Natural killer cell (primary cell): Measurements from ENCODE around the gene OR52A5. TPM values are rescaled to one million over a fixed set of nuclear protein-coding genes. Genes with fewer than 3 reads are reported as not detected.

ENCODE experiments used
- ATAC-seq, 3 donors: fragments of 150-1000 bp in 2 of 3; fragments of 200-7000 bp in 1 of 3; cut with Tn5 transposase; 1 replicate in 1 of 3; 2 replicates in 2 of 3; pipeline ENCODE4 v1.10.0; 2021; ENCODE audit warnings: mild to moderate bottlenecking in 2 of 3, moderate library complexity in 2 of 3
- DNase-seq, 2 donors: peaks; one replicate each; pipeline versions ENCODE4 v3.0.0 to v3.0.0-alpha.2; 2013 to 2021; ENCODE audit warnings: mixed read lengths in 1 of 2
- H3K27ac ChIP-seq: one replicate; pipeline ENCODE4 v1.5.1; 2013; ENCODE audit warnings: mild to moderate bottlenecking, low read length
- H3K27me3 ChIP-seq: one replicate; pipeline ENCODE4 v1.6.1; 2013; ENCODE audit warnings: low read length; ENCODE audit not compliant: control insufficient read depth, insufficient read depth
- H3K36me3 ChIP-seq: one replicate; pipeline ENCODE4 v1.6.1; 2013; ENCODE audit warnings: low read length; ENCODE audit not compliant: control insufficient read depth, insufficient read depth
- H3K4me1 ChIP-seq: one replicate; pipeline ENCODE4 v1.6.1; 2013; ENCODE audit warnings: low read length; ENCODE audit not compliant: control insufficient read depth, insufficient read depth
- H3K4me3 ChIP-seq: one replicate; pipeline ENCODE4 v1.5.1; 2013; ENCODE audit warnings: low read length
- H3K9me3 ChIP-seq: one replicate; pipeline ENCODE4 v1.6.1; 2013; ENCODE audit warnings: low read length; ENCODE audit not compliant: control insufficient read depth, insufficient read depth
- H3K27ac Mint-ChIP-seq, 2 donors: one replicate each; pipeline ENCODE4 v1.8.0; 2022; ENCODE audit warnings: mild to moderate bottlenecking in 2 of 2, mixed read lengths in 2 of 2, moderate library complexity in 1 of 2
- H3K27me3 Mint-ChIP-seq, 2 donors: one replicate each; pipeline ENCODE4 v1.8.0; 2022; ENCODE audit warnings: low read depth in 2 of 2, mixed read lengths in 2 of 2
- H3K36me3 Mint-ChIP-seq: one replicate; pipeline ENCODE4 v1.8.0; 2022; ENCODE audit warnings: mixed read lengths
- H3K4me1 Mint-ChIP-seq, 2 donors: one replicate each; pipeline ENCODE4 v1.8.0; 2022; ENCODE audit warnings: mixed read lengths in 2 of 2
- H3K4me3 Mint-ChIP-seq: one replicate; pipeline ENCODE4 v1.8.0; 2022; ENCODE audit warnings: mild to moderate bottlenecking, moderate library complexity, mixed read lengths
- H3K9me3 Mint-ChIP-seq, 2 donors: one replicate each; pipeline ENCODE4 v1.8.0; 2022; ENCODE audit warnings: mixed read lengths in 2 of 2
- WGBS: methylation state at CpG from one replicate; pipeline ENCODE4 v1.1.7; 2013; ENCODE audit warnings: missing lambda C conversion rate; ENCODE audit not compliant: insufficient coverage; 5-methylcytosine and 5-hydroxymethylcytosine counted together
- intact Hi-C: fragments of 100-400 bp; cut with micrococcal nuclease; formaldehyde crosslinking; loops from one replicate; pipeline ENCODE4 v1.14.2; 2022
- total RNA-seq, 4 donors: library from RNA; stranded (reverse); fragments of 120-200 nt in 1 of 4; gene quantifications; one replicate each; pipeline versions ENCODE4 v1.2.3 to v1.2.4, GENCODE V29; 2013 to 2022
- TF ChIP-seq, protein P1 (sequence below): fragments of 200-600 bp; IDR thresholded peaks from one replicate; pipeline ENCODE4 v1.8.0; 2022; ENCODE audit warnings: antibody characterized with exemption

The OR52A5 gene
- total RNA-seq, 3 donors from 2014 or later (not counting 1 experiment from before 2014, with no cell fraction given), result not detected

DNA sequence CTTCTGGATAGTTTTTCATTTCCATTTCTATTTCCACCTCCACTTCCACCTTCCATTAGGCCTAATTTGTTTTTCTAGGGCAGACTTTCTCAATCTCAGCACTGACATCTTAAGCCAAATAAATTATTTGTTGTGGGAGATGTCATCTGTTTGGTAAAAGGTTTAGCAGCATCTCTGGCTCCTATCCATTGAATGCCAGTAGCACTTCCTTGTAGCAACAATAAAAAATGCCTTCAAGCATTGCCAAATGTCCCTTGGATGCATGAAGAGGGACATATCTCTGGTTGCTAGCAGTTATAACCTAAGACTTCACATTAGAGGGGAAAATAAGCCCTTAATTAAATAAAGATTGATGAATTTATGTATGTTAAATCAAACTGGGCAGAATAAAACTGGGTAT lies 1.9 kb downstream of the OR52A5 start:
- H3K4me3 ChIP-seq, result no peak overlapping the region
- ATAC-seq (no peak), DNase-seq (no peak)
- H3K27ac Mint-ChIP-seq, result no peak overlapping the region
- no peaks in the 10 kb centered on the region for H3K36me3 Mint-ChIP-seq
- intact Hi-C loops, result no loop called here
- H3K9me3 Mint-ChIP-seq, result no peaks in the 10 kb centered on the region
- TF ChIP-seq, protein P1, sequence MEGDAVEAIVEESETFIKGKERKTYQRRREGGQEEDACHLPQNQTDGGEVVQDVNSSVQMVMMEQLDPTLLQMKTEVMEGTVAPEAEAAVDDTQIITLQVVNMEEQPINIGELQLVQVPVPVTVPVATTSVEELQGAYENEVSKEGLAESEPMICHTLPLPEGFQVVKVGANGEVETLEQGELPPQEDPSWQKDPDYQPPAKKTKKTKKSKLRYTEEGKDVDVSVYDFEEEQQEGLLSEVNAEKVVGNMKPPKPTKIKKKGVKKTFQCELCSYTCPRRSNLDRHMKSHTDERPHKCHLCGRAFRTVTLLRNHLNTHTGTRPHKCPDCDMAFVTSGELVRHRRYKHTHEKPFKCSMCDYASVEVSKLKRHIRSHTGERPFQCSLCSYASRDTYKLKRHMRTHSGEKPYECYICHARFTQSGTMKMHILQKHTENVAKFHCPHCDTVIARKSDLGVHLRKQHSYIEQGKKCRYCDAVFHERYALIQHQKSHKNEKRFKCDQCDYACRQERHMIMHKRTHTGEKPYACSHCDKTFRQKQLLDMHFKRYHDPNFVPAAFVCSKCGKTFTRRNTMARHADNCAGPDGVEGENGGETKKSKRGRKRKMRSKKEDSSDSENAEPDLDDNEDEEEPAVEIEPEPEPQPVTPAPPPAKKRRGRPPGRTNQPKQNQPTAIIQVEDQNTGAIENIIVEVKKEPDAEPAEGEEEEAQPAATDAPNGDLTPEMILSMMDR, result no peak
- no peaks in the 10 kb centered on the region for H3K36me3 ChIP-seq
- no peaks in the 10 kb centered on the region for H3K4me1 ChIP-seq
- no peaks in the 10 kb centered on the region for H3K27me3 ChIP-seq
- no peak overlapping the region for H3K4me3 Mint-ChIP-seq
- no peaks in the 10 kb centered on the region for H3K4me1 Mint-ChIP-seq
- no peaks in the 10 kb centered on the region for H3K9me3 ChIP-seq
- H3K27me3 Mint-ChIP-seq, result no peaks in the 10 kb centered on the region
- no peak overlapping the region for H3K27ac ChIP-seq

DNA sequence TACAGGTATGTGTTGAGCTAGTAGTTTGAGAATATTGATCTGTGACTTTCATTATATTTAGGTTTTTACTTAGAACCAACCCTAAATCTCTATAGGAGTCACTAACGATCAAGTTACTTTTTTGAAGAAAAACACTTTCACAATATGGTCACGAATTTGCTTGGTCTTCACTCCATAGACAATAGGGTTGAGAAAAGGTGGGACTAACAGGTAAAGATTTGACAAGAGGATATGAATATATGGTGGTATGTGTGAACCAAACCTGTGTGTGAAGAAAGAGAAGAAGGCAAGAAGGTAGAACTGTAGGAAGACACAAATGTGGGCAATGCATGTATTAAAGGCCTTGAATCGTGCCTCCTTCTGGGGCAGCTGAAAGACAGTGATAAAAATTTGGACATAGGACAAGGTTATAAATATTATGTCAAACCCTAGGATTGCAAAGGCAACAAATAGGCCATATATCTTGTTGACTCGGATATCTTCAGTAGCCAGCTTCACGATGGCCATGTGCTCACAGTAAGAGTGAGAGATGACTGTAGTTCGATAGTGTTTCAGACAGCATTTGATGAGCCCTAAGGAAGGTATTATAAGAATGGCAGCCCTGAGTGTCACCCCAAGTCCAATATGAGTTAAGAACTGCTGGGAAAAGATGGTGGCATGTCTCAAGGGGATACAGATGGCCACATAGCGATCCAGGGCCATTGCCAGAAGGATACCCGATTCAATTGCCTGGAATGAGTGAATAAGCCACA lies 6.4 kb downstream of the OR52A5 start:
- 87% methylated on average over 7 of the region's 8 CpGs for WGBS
- TF ChIP-seq, protein P1, result no peak
- Mint-ChIP-seq H3K36me3 (no peaks in the 10 kb centered on the region), H3K27ac (no peak overlapping the region), H3K4me1 (no peaks in the 10 kb centered on the region), H3K27me3 (no peaks in the 10 kb centered on the region), H3K9me3 (no peaks in the 10 kb centered on the region), H3K4me3 (no peak overlapping the region)
- Histone ChIP-seq H3K27ac (no peak overlapping the region), H3K9me3 (no peaks in the 10 kb centered on the region), H3K4me3 (no peak overlapping the region), H3K27me3 (no peaks in the 10 kb centered on the region), H3K4me1 (no peaks in the 10 kb centered on the region), H3K36me3 (no peaks in the 10 kb centered on the region)
- DNase-seq, result no peak
- ATAC-seq, result no peak
- intact Hi-C loops, result no loop called here

DNA sequence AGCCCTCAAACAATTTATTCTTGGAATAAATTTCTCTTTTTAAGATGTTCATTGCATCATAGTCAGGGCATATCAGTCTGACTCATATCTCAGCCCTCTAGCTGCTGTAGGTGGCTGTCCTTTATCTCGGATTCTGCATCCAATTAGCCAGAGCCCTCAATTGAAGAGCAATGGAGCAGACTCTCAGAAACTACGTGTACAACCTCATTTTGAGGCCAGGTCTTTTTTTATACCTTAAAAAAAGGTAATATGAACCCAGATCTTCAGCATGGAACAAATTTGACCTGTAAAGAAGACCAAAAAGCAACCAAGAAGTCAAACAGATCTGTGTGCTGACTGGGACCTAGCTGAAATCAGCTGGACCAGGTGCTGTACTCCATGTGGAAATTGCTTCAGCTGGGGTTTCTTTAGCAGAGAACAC lies 8.7 kb downstream of the OR52A5 start:
- no peak overlapping the region for H3K4me3 ChIP-seq
- ATAC-seq (no peak), DNase-seq (no peak)
- H3K27ac ChIP-seq, result no peak overlapping the region
- intact Hi-C loops, result loop anchor here (10.0 kb wide), 1 partner anchor 765 kb away; the partner anchor contains the start of gene OR52E5
- H3K36me3 ChIP-seq, result no peaks in the 10 kb centered on the region
- H3K4me1 ChIP-seq, result no peaks in the 10 kb centered on the region
- Mint-ChIP-seq H3K9me3 (no peaks in the 10 kb centered on the region), H3K27ac (no peak overlapping the region), H3K4me3 (no peak overlapping the region), H3K4me1 (no peaks in the 10 kb centered on the region), H3K27me3 (peaks cover 0 to 6% of the 10 kb centered on the region in 2 donors), H3K36me3 (no peaks in the 10 kb centered on the region)
- H3K9me3 ChIP-seq, result no peaks in the 10 kb centered on the region
- TF ChIP-seq, protein P1, result no peak
- WGBS, result 67% methylated on average over 2 of the region's 2 CpGs
- H3K27me3 ChIP-seq, result no peaks in the 10 kb centered on the region
